ENCODE results near the gene CHADL. TPM values are rescaled to one million over a fixed set of nuclear protein-coding genes. Genes with fewer than 3 reads are reported as not detected.

Gene CHADL
- total and polyA plus RNA-seq, 2 of the 8 experiments (the other 6 are each of a cell fraction or from before 2014, with no cell fraction given): 0.78 to 1.4 TPM

- TF ChIP-seq CTCF (IDR thresholded peaks at IDR 0.05; ENCODE audit: control extremely low read depth in 1 of 3, insufficient read depth in 1 of 3, low read depth in 1 of 3, low read length in 3 of 3): no peak
Observed at GRCh38 chr22:41249442-41249841, 8.7 kb upstream of the CHADL start (continued).
